Right lobe of liver (tissue), 6 donors: ENCODE measurements around the gene NUP214. TPM values are rescaled to one million over a fixed set of nuclear protein-coding genes. Genes with fewer than 3 reads are reported as not detected.

ENCODE experiments used
- ATAC-seq, 4 donors: fragments of 200-7000 bp; cut with Tn5 transposase; one replicate each; pipeline ENCODE4 v1.9.1; 2020; ENCODE audit warnings: mild to moderate bottlenecking in 4 of 4, moderate library complexity in 4 of 4
- DNase-seq, 3 donors: peaks; one replicate each; pipeline ENCODE4 v3.0.0-alpha.2; 2020
- H3K27ac ChIP-seq, 3 donors: fragments of 200-600 bp; one replicate each; pipeline ENCODE4 v1.8.0; 2022
- H3K27me3 ChIP-seq, 2 donors: fragments of 200-600 bp; one replicate each; pipeline ENCODE4 v1.8.0; 2022
- H3K36me3 ChIP-seq, 4 donors: fragments of 200-600 bp; sonication (generic) in 1 of 4; one replicate each; pipeline versions ENCODE4 v1.5.1 to v1.8.0; 2017 to 2022; ENCODE audit warnings: control low read depth in 1 of 4
- H3K4me1 ChIP-seq, 4 donors: fragments of 200-600 bp; sonication (generic) in 1 of 4; one replicate each; pipeline versions ENCODE4 v1.5.1 to v1.8.0; 2017 to 2022; ENCODE audit warnings: control low read depth in 1 of 4
- H3K4me3 ChIP-seq, 3 donors: fragments of 200-600 bp; one replicate each; pipeline ENCODE4 v1.8.0; 2022
- H3K9me3 ChIP-seq, 4 donors: fragments of 200-600 bp; sonication (generic) in 1 of 4; one replicate each; pipeline versions ENCODE4 v1.5.1 to v1.8.0; 2017 to 2022; ENCODE audit warnings: control low read depth in 1 of 4
- CTCF ChIP-seq, 4 donors: fragments of 200-600 bp in 3 of 4; fragments of 450-650 bp in 1 of 4; IDR thresholded peaks; one replicate each; pipeline versions ENCODE4 v1.5.1 to v1.8.0; 2016 to 2022; ENCODE audit warnings: antibody characterized with exemption in 4 of 4, mild to moderate bottlenecking in 2 of 4
- POLR2A ChIP-seq: fragments of 450-650 bp; IDR thresholded peaks from one replicate; pipeline ENCODE4 v1.6.1; 2017; ENCODE audit warnings: antibody characterized with exemption, mild to moderate bottlenecking
- WGBS: methylation state at CpG from one replicate; pipeline ENCODE4 v1.1.6; 2018; ENCODE audit warnings: low coverage, low lambda C conversion rate; ENCODE audit not compliant: insufficient coverage; ENCODE audit errors: missing lambda C conversion rate; 5-methylcytosine and 5-hydroxymethylcytosine counted together
- intact Hi-C, 2 donors: fragments of 100-400 bp; cut with DNase I; formaldehyde crosslinking; loops; one replicate each; pipeline versions ENCODE4 v1.11.2 to v1.14.1; 2022
- total RNA-seq, 6 experiments: library from RNA; depleted of rRNA in 2 of 6; stranded (reverse); fragments of >200 nt in 2 of 6; fragmentation: NEBNext Ultra II Directional in 3 of 6; extraction: Animal tissue kit (Norgen Biotek cat#: 25700) in 3 of 6; gene quantifications; one replicate each; pipeline versions ENCODE4 v1.1.0 to v1.2.4, GENCODE V29; 2016 to 2023
- donor health status: DM: no; HTN: yes; CAD: no.
- donor health status: DM: no; HTN: no; CAD: no.
- donor health status: DM: no; HTN: no; CAD: no.
- donor health status: DM: no; HTN: yes; CAD: no.
- donor health status: DM: no; HTN: yes; CAD: no.

The NUP214 gene
- total RNA-seq, 6 experiments from 2014 or later = 22.5 to 31.1 (median 27.5) TPM

GRCh38 chr9:131169563-131170240 is 44.3 kb downstream of the NUP214 start:
- WGBS = 97% methylated on average over 7 of the region's 7 CpGs
- Histone ChIP-seq H3K36me3 (peaks cover 0 to 17% (median 6%) of the 10 kb centered on the region in 4 donors), H3K27me3 (no peaks in the 10 kb centered on the region), H3K4me1 (peaks cover 0 to 7% (median 0%) of the 10 kb centered on the region in 4 donors), H3K4me3 (no peak overlapping the region), H3K27ac (no peak overlapping the region), H3K9me3 (no peaks in the 10 kb centered on the region)
- intact Hi-C loops = loop anchor here in 1 of 2 donors (10.0 kb wide), 1 partner anchor 165 kb away; no protein-coding TSS in a partner anchor
- no peak for TF ChIP-seq CTCF (IDR thresholded peaks at IDR 0.05)
- ATAC-seq = no peak
- DNase-seq = no peak

GRCh38 chr9:131173995-131174394 is 48.6 kb downstream of the NUP214 start:
- H3K27me3 ChIP-seq = no peaks in the 10 kb centered on the region
- intact Hi-C loops = loop anchor here in 1 of 2 donors (10.0 kb wide), 1 partner anchor 161 kb away; no protein-coding TSS in a partner anchor
- no peaks in the 10 kb centered on the region for H3K4me1 ChIP-seq
- peaks cover 8 to 45% (median 27%) of the 10 kb centered on the region in 4 donors for H3K36me3 ChIP-seq
- ATAC-seq = no peak
- no peak for DNase-seq
- H3K4me3 ChIP-seq = no peak overlapping the region
- no peaks in the 10 kb centered on the region for H3K9me3 ChIP-seq
- H3K27ac ChIP-seq = no peak overlapping the region
- WGBS = 100% methylated on average over 4 of the region's 10 CpGs
- TF ChIP-seq POLR2A = no peak
- no peak for TF ChIP-seq CTCF (IDR thresholded peaks at IDR 0.05)

GRCh38 chr9:131174681-131175239 is 49.4 kb downstream of the NUP214 start:
- Histone ChIP-seq H3K36me3 (peaks cover 8 to 52% (median 28%) of the 10 kb centered on the region in 4 donors), H3K4me3 (no peak overlapping the region), H3K27ac (no peak overlapping the region), H3K9me3 (no peaks in the 10 kb centered on the region), H3K27me3 (no peaks in the 10 kb centered on the region), H3K4me1 (no peaks in the 10 kb centered on the region)
- ATAC-seq (no peak), DNase-seq (no peak)
- 80% methylated on average over 1 of the region's 1 CpG for WGBS
- no peak for TF ChIP-seq CTCF (IDR thresholded peaks at IDR 0.05)
- intact Hi-C loops = loop anchor here (5.0 to 10.0 kb wide), 2 partner anchors 158 to 160 kb away; no protein-coding TSS in a partner anchor

- Histone ChIP-seq H3K4me1 (no peaks in the 10 kb centered on the region), H3K27ac (no peak overlapping the region), H3K36me3 (peaks cover 8 to 50% (median 35%) of the 10 kb centered on the region in 4 donors), H3K9me3 (no peaks in the 10 kb centered on the region), H3K4me3 (no peak overlapping the region), H3K27me3 (no peaks in the 10 kb centered on the region)
- ATAC-seq (no peak), DNase-seq (no peak)
- intact Hi-C loops = loop anchor here (5.0 to 10.0 kb wide), 2 partner anchors 154 to 157 kb away; no protein-coding TSS in a partner anchor
- TF ChIP-seq POLR2A (no peak), CTCF (IDR thresholded peaks at IDR 0.05) (no peak)
- WGBS = 86% methylated on average over 1 of the region's 1 CpG
These were observed 52.5 kb downstream of the NUP214 start for GRCh38 chr9:131177898-131178297.
